ENCODE results near the gene NAALADL2.

DNA sequence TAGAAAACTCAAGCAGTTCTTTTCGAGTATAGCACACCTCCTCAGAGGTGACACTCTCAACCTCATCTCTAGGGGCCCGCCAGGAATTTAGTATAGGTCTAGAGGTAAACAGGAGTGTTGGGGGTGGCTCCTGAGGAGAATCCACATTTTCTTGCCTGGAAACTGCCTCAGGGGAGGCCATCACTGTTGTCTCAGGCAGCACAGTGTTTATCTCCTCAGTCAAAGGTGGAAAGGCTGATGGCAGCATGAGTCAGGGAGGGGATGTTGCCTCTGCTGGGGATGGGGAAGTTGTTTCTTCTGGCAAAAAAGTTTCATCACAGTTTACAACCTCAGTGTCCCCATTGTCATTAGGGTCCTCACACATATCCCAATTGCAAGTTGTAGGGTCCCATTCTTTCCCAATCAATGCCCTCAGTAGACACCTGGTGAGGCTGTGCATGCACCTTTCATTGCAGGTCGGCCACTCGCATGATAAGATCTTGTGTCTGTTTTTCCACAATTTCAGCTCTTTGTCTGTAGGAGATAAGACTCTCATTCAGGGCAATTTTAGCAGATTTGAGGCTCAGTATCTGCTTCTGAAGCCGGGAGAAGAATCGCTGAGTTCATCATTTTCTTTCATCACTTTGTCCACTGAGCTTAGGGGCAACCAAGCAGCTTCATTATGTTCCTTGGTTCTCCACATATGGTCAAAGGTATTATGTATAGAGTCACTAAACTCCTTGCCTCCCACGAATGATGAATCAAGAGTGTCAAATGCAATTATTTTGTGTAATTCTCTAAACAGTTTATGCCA is 25.8 kb downstream of the NAALADL2 start:
- TF ChIP-seq, protein P1, sequence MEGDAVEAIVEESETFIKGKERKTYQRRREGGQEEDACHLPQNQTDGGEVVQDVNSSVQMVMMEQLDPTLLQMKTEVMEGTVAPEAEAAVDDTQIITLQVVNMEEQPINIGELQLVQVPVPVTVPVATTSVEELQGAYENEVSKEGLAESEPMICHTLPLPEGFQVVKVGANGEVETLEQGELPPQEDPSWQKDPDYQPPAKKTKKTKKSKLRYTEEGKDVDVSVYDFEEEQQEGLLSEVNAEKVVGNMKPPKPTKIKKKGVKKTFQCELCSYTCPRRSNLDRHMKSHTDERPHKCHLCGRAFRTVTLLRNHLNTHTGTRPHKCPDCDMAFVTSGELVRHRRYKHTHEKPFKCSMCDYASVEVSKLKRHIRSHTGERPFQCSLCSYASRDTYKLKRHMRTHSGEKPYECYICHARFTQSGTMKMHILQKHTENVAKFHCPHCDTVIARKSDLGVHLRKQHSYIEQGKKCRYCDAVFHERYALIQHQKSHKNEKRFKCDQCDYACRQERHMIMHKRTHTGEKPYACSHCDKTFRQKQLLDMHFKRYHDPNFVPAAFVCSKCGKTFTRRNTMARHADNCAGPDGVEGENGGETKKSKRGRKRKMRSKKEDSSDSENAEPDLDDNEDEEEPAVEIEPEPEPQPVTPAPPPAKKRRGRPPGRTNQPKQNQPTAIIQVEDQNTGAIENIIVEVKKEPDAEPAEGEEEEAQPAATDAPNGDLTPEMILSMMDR (IDR thresholded peaks at IDR 0.05 in 4 of 5, conservative IDR thresholded peaks at IDR 0.05 in 1 of 5), result no peak
- TF ChIP-seq POLR2A (IDR thresholded peaks at IDR 0.05), result no peak

Data from gastrocnemius medialis (tissue), 4 donors.